DND-41 (cell line): ENCODE results near the gene RPEL1.

Experiments used
- ATAC-seq: fragments of 200-7000 bp; cut with Tn5 transposase; 3 replicates; pipeline ENCODE4 v1.9.1; 2021; ENCODE audit warnings: low read depth; ENCODE audit not compliant: insufficient read depth
- DNase-seq: peaks from one replicate; pipeline ENCODE4 v3.0.0-alpha.2; 2020
- H2AFZ ChIP-seq: 2 replicates; pipeline ENCODE4 v1.6.0; 2012; ENCODE audit warnings: low read depth, low read length
- H3K27ac ChIP-seq: 2 replicates; pipeline ENCODE4 v1.5.1; 2012; ENCODE audit warnings: low read length, inconsistent platforms
- H3K27me3 ChIP-seq: fragments of 200-600 bp; sonication (generic); 2 replicates; pipeline ENCODE4 v1.6.0; 2012; ENCODE audit warnings: low read length, mild to moderate bottlenecking, inconsistent platforms; ENCODE audit not compliant: insufficient read depth, poor library complexity
- H3K36me3 ChIP-seq: 2 replicates; pipeline ENCODE4 v1.5.1; 2012; ENCODE audit warnings: low read length, inconsistent platforms; ENCODE audit not compliant: insufficient read depth
- H3K4me1 ChIP-seq: 2 replicates; pipeline ENCODE4 v1.5.1; 2012; ENCODE audit warnings: mild to moderate bottlenecking, low read length; ENCODE audit not compliant: insufficient read depth
- H3K4me2 ChIP-seq: 2 replicates; pipeline ENCODE4 v1.6.0; 2012; ENCODE audit warnings: mild to moderate bottlenecking, moderate library complexity, low read length, inconsistent platforms; ENCODE audit not compliant: insufficient read depth
- H3K4me3 ChIP-seq, 2 experiments: fragments of 200-600 bp in 1 of 2; shearing (Covaris generic) in 1 of 2; 2 replicates each; pipeline ENCODE4 v1.5.1; 2012 to 2016; ENCODE audit warnings: inconsistent platforms in 2 of 2, low read length in 2 of 2, mild to moderate bottlenecking in 2 of 2, low read depth in 1 of 2, moderate library complexity in 1 of 2
- H3K79me2 ChIP-seq: 2 replicates; pipeline ENCODE4 v1.6.0; 2012; ENCODE audit warnings: low read length, inconsistent platforms; ENCODE audit not compliant: insufficient read depth
- H3K9ac ChIP-seq: 2 replicates; pipeline ENCODE4 v1.6.0; 2012; ENCODE audit warnings: low read depth, mild to moderate bottlenecking, inconsistent platforms, low read length, moderate library complexity
- H3K9me3 ChIP-seq: 2 replicates; pipeline ENCODE4 v1.5.1; 2012; ENCODE audit warnings: low read length, moderate library complexity, mild to moderate bottlenecking, inconsistent platforms; ENCODE audit not compliant: insufficient read depth, severe bottlenecking
- H4K20me1 ChIP-seq: 2 replicates; pipeline ENCODE4 v1.6.0; 2012; ENCODE audit warnings: low read length; ENCODE audit not compliant: insufficient read depth
- EZH2 ChIP-seq: IDR thresholded peaks from 3 replicates; pipeline ENCODE4 v1.6.1; 2012; ENCODE audit warnings: borderline replicate concordance, low read depth, mild to moderate bottlenecking, moderate library complexity, low read length, inconsistent platforms; ENCODE audit not compliant: severe bottlenecking
- TF ChIP-seq, protein P1 (sequence below): IDR thresholded peaks from 2 replicates; pipeline ENCODE4 v1.5.1; 2012; ENCODE audit warnings: borderline replicate concordance, low read length, moderate library complexity, mild to moderate bottlenecking; ENCODE audit not compliant: poor library complexity, severe bottlenecking; ENCODE audit errors: extremely low read depth

RPEL1 gene

DNA sequence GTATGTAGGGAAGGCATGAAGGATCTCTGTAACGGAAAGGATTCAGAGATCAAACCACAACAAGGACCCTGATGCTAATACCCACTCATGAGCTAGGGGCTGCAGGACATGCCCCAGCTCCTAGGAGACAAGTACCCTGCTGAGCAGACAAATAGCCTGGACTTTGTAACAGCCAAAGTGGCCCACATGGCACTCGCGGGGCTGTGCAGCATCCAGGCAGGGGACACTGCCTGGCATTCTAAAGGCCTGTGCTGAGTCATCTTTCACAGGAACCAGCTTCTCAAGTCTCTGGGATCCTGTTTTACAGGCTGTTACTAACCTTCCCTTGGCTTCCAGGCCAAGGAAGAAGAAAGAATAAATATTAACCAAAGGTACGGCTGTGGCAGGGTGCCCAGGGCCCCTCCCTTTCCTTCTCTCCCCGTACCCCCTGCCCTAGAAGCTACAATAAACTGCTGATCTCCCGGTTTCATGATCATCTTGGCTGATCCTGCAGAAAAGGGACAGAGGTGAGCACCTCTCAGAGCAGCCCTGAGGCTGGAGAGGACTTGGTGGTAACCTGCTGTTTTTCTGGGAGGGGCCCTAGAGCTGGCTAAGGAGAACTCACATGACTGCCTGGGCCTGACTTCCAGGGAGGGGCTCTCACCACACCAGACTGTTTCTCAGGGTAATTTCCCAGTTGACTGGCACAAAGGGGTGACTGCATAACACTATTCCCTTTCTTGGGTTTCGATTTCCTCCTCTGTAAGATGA, 4.2 kb upstream of the RPEL1 start:
- H3K9ac ChIP-seq: no peak overlapping the region

DNA sequence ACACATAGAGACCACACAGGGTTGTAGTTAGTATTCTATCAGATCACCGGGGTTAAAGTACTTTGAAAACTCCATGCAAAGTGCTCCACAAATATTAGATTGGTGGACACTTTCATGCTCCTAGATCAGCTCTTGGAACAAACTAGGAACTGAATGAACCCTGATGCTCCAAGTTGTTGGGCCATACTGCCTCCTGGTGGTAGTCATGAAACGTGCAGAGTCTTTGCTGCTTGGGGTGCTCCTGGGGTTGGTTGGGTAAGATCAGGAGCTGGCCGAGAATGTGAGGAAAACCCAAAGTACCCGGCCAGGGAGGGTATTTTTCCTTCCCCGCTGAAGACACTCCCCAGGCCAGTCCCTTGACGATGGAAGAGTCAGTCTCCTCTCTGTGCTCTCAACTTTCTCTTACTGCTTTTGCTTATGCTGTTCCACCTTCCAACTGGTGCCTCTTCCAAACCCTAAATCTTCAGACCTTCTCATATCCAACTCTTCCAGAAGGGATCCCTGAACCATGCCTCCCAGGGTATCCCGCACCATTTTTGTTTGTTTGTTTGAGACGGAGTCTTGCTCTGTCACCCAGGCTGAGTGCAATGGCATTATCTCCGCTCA, 918 bp upstream of the RPEL1 start:
- ATAC-seq (peak; percentile 94), DNase-seq (peak; percentile 73)
- no peaks in the 10 kb centered on the region for H3K79me2 ChIP-seq
- H3K36me3 ChIP-seq: no peaks in the 10 kb centered on the region
- H3K4me1 ChIP-seq: peaks cover 7% of the 10 kb centered on the region; the same call in 1 of the 2 replicates
- 0 out of 2 replicates have a peak overlapping the region, but pooled peaks have one; percentile 32 for H3K4me2 ChIP-seq
- H4K20me1 ChIP-seq: no peaks in the 10 kb centered on the region
- H3K9ac ChIP-seq: no peak overlapping the region
- no peak overlapping the region for H3K4me3 ChIP-seq
- H2AFZ ChIP-seq: peak overlapping the region; percentile 44; the same call in 1 of the 2 replicates
- no peaks in the 10 kb centered on the region for H3K9me3 ChIP-seq
- no peak overlapping the region for H3K27ac ChIP-seq
- TF ChIP-seq, protein P1, sequence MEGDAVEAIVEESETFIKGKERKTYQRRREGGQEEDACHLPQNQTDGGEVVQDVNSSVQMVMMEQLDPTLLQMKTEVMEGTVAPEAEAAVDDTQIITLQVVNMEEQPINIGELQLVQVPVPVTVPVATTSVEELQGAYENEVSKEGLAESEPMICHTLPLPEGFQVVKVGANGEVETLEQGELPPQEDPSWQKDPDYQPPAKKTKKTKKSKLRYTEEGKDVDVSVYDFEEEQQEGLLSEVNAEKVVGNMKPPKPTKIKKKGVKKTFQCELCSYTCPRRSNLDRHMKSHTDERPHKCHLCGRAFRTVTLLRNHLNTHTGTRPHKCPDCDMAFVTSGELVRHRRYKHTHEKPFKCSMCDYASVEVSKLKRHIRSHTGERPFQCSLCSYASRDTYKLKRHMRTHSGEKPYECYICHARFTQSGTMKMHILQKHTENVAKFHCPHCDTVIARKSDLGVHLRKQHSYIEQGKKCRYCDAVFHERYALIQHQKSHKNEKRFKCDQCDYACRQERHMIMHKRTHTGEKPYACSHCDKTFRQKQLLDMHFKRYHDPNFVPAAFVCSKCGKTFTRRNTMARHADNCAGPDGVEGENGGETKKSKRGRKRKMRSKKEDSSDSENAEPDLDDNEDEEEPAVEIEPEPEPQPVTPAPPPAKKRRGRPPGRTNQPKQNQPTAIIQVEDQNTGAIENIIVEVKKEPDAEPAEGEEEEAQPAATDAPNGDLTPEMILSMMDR: peak; percentile 99
- TF ChIP-seq EZH2: no peak
- no peaks in the 10 kb centered on the region for H3K27me3 ChIP-seq

More for the DNA sequence above, 4.2 kb upstream of the RPEL1 start:
- Histone ChIP-seq H3K79me2 (no peaks in the 10 kb centered on the region), H3K27ac (no peak overlapping the region), H4K20me1 (no peaks in the 10 kb centered on the region), H3K9me3 (no peaks in the 10 kb centered on the region), H3K4me3 (no peak overlapping the region), H3K4me1 (peaks cover 7% of the 10 kb centered on the region; the same call in 1 of the 2 replicates), H3K36me3 (no peaks in the 10 kb centered on the region), H2AFZ (peak overlapping the region; percentile 27; the same call in 1 of the 2 replicates), H3K4me2 (no peak overlapping the region), H3K27me3 (no peaks in the 10 kb centered on the region)
- ATAC-seq (no peak), DNase-seq (no peak)
- TF ChIP-seq, protein P1: no peak
- TF ChIP-seq EZH2: no peak

DNA sequence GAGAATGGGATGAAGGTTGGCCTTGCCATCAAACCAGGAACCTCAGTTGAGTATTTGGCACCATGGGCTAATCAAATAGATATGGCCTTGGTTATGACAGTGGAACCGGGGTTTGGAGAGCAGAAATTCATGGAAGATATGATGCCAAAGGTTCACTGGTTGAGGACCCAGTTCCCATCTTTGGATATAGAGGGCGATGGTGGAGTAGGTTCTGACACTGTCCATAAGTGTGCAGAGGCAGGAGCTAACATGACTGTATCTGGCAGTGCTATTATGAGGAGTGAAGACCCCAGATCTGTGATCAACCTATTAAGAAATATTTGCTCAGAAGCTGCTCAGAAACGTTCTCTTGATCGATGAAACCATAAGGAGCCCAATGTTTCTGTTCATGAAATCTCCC, 637 bp downstream of the RPEL1 start:
- Histone ChIP-seq H3K9ac (no peak overlapping the region), H3K27me3 (no peaks in the 10 kb centered on the region), H3K4me3 (no peak overlapping the region), H3K4me1 (peaks cover 6% of the 10 kb centered on the region; the same call in 1 of the 2 replicates), H3K27ac (no peak overlapping the region), H3K9me3 (peaks cover 3% of the 10 kb centered on the region), H3K4me2 (no peak overlapping the region), H4K20me1 (no peaks in the 10 kb centered on the region), H3K79me2 (no peaks in the 10 kb centered on the region), H2AFZ (no peak overlapping the region), H3K36me3 (no peaks in the 10 kb centered on the region)
- TF ChIP-seq EZH2: no peak
- TF ChIP-seq, protein P1: no peak
- DNase-seq: no peak
- ATAC-seq: no peak
